ENCODE measurements around the gene TMEM131. TPM values are rescaled to one million over a fixed set of nuclear protein-coding genes. Genes with fewer than 3 reads are reported as not detected.

The TMEM131 gene
- total RNA-seq, 1 donor from 2014 or later = 28.9 TPM

DNA sequence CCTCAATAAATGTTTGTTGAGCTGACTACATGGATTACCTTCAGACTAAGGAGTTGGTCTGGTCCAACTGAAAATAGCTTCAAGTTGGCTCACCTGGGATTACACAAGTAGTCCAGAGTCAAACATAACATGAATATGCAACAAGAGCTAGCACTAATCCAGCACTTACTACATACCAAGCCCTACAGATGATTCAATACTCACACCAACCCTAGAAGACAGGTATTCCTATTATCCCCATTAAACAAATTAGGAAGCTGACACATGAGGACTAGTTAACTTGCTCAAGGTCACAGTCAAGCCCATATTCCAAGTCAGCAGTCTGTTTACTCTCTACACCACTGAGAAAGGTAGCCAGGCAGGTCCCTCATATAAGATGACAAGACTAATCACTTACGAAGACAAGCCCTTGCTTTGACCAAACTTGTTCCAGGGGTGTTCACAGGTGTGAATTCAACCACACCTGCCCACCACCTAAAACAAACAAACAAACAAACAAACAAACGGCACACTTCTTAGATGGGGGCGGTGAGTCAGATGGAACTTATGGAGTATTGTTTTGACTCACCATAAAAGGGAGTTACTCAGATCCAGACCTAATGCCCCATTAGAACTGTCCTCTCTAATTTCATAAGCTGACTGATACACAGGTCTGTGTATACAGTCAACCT, 29.1 kb downstream of the TMEM131 start:
- H3K36me3 ChIP-seq = no peaks in the 10 kb centered on the region
- H3K4me1 ChIP-seq = peaks cover 88% of the 10 kb centered on the region
- no peak overlapping the region for H3K4me3 ChIP-seq
- no peak for TF ChIP-seq CTCF (IDR thresholded peaks at IDR 0.05; ENCODE audit: borderline replicate concordance)
- H3K27me3 ChIP-seq (ENCODE audit: low read depth) = no peaks in the 10 kb centered on the region
- DNase-seq = no peak
- no peaks in the 10 kb centered on the region for H3K9me3 ChIP-seq (replicated peaks)
- H3K27ac ChIP-seq (replicated peaks) = no peak overlapping the region
- intact Hi-C loops (cut with micrococcal nuclease) = no loop called here

DNA sequence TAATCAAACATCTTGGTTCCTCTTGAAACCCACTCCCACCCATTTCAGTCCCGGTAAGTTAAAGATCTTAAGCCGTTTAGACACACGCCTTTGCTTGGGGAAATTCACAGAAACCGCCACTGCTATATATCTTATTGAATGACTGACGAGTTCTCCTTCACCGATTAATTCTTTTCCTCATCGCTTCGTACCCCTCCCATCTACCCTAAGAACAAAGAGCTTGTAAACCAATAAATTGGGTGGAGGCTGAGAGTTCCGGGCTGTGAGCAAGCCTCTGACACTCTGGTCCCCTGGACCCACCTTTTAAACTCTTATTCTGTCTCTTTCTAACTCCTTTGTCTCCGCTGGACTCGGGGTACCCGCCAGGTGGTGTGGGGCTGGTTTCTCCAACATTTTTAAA, 30.6 kb downstream of the TMEM131 start:
- no peaks in the 10 kb centered on the region for H3K9me3 ChIP-seq (replicated peaks)
- intact Hi-C loops (cut with micrococcal nuclease) = no loop called here
- H3K27ac ChIP-seq (replicated peaks) = no peak overlapping the region
- DNase-seq = no peak
- H3K4me1 ChIP-seq = peaks cover 79% of the 10 kb centered on the region
- H3K27me3 ChIP-seq (ENCODE audit: low read depth) = no peaks in the 10 kb centered on the region
- TF ChIP-seq CTCF (IDR thresholded peaks at IDR 0.05; ENCODE audit: borderline replicate concordance) = no peak
- no peak overlapping the region for H3K4me3 ChIP-seq
- no peaks in the 10 kb centered on the region for H3K36me3 ChIP-seq

DNA sequence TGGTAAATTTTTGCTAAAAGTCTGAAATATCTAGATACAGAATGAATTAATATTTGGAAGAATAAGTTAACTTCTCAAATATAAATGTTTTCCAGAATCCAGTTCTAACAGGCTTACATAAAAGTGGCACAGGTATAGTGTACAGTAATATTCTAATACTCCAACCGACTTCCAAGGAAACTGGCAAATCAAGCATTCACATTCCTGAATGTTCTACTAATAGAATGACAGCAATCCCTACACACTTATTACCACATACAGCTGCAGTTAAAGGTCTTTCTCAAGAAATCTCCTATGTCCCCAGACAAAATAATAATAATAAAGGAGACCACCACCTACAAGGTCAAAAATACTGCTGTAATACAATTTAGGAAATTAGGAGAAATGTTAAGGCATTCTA, 31.9 kb downstream of the TMEM131 start:
- H3K9me3 ChIP-seq (replicated peaks) = no peaks in the 10 kb centered on the region
- TF ChIP-seq CTCF (IDR thresholded peaks at IDR 0.05; ENCODE audit: borderline replicate concordance) = no peak
- H3K36me3 ChIP-seq = no peaks in the 10 kb centered on the region
- H3K4me3 ChIP-seq = no peak overlapping the region
- H3K27ac ChIP-seq (replicated peaks) = no peak overlapping the region
- no peaks in the 10 kb centered on the region for H3K27me3 ChIP-seq (ENCODE audit: low read depth)
- intact Hi-C loops (cut with micrococcal nuclease) = no loop called here
- no peak for DNase-seq
- H3K4me1 ChIP-seq = peaks cover 67% of the 10 kb centered on the region

DNA sequence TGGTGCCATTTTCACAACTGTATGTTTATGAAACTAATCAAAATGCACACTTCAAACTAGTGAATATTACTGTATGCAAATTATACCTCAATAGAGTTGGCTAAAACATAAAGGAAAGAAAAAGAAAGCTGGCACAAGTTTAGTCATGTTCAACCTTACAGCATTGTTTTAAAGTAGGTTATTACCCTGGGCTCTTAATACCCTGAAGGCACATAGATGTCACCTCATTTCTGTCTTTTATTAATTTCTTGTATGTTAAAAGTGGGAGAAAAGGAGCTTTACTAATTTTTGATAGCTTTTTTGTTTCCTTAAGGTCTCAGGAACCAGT, 32.7 kb downstream of the TMEM131 start:
- H3K4me3 ChIP-seq = no peak overlapping the region
- no peak for TF ChIP-seq CTCF (IDR thresholded peaks at IDR 0.05; ENCODE audit: borderline replicate concordance)
- H3K9me3 ChIP-seq (replicated peaks) = no peaks in the 10 kb centered on the region
- intact Hi-C loops (cut with micrococcal nuclease) = no loop called here
- no peaks in the 10 kb centered on the region for H3K27me3 ChIP-seq (ENCODE audit: low read depth)
- no peak overlapping the region for H3K27ac ChIP-seq (replicated peaks)
- DNase-seq = no peak
- H3K36me3 ChIP-seq = no peaks in the 10 kb centered on the region
- H3K4me1 ChIP-seq = peaks cover 67% of the 10 kb centered on the region

- Histone ChIP-seq H3K27me3 (ENCODE audit: low read depth) (no peaks in the 10 kb centered on the region), H3K4me3 (no peak overlapping the region), H3K27ac (replicated peaks) (no peak overlapping the region), H3K4me1 (peaks cover 70% of the 10 kb centered on the region), H3K9me3 (replicated peaks) (no peaks in the 10 kb centered on the region), H3K36me3 (no peaks in the 10 kb centered on the region)
- TF ChIP-seq CTCF (IDR thresholded peaks at IDR 0.05; ENCODE audit: borderline replicate concordance) = no peak
- no peak for DNase-seq
- intact Hi-C loops (cut with micrococcal nuclease) = no loop called here
These were observed 34.2 kb downstream of the TMEM131 start for GRCh38 chr2:97961534-97961933.

Data from left ventricle myocardium inferior (tissue), 1 donor.